RWPE1 (cell line): ENCODE results near the gene NSUN2.

Experiments
- CTCF ChIA-PET: fragments of 350-600 bp; sonication (Branson Sonifier 250); formaldehyde crosslinking; extraction: SDS; loops from one replicate; lab custom pipeline; 2021; lab: Yijun Ruan, JAX
- POLR2A ChIA-PET: fragments of 400-600 bp; formaldehyde crosslinking; extraction: SDS; loops from one replicate; lab custom pipeline; 2020; ENCODE audit warnings: antibody characterized with exemption; ENCODE audit not compliant: low non-redundant PET; lab: Yijun Ruan, JAX
- DNase-seq: peaks from one replicate; pipeline ENCODE4 v3.0.0; 2012; ENCODE audit warnings: low spot score
- H3K27ac ChIP-seq: fragments of 450-650 bp; 2 replicates; pipeline ENCODE4 v1.5.1; 2017
- CTCF ChIP-seq: fragments of 450-650 bp; conservative IDR thresholded peaks from 2 replicates; pipeline ENCODE4 v1.5.1; 2017; ENCODE audit warnings: low read depth, mild to moderate bottlenecking

NSUN2 gene

GRCh38 chr5:6584727-6585126 is 48.1 kb downstream of the NSUN2 start:
- DNase-seq: no peak
- TF ChIP-seq CTCF: no peak
- ChIA-PET POLR2A (no interaction called here), CTCF (interaction anchor here (0.6 kb wide), 1 partner anchor 48 kb away, joined by 3 read pairs; no protein-coding TSS in a partner anchor)
- H3K27ac ChIP-seq: no peak overlapping the region

- POLR2A ChIA-PET: no interaction called here
- TF ChIP-seq CTCF: no peak
- DNase-seq: no peak
- no peak overlapping the region for H3K27ac ChIP-seq
- CTCF ChIA-PET: no interaction called here
These were observed 48.7 kb downstream of the NSUN2 start for GRCh38 chr5:6584101-6584645.

- ChIA-PET CTCF (interaction anchor here (0.5 to 0.6 kb wide), 2 partner anchors 19 to 135 kb away, joined by 3 read pairs; no protein-coding TSS in a partner anchor), POLR2A (no interaction called here)
- no peak for DNase-seq
- H3K27ac ChIP-seq: no peak overlapping the region
- peak; percentile 37 for TF ChIP-seq CTCF
These were observed 49.6 kb downstream of the NSUN2 start for GRCh38 chr5:6583049-6583880.

GRCh38 chr5:6582507-6583048 is 50.3 kb downstream of the NSUN2 start:
- ChIA-PET CTCF (interaction anchor here (0.5 to 0.6 kb wide), 3 partner anchors 19 to 291 kb away, joined by 3 to 4 read pairs (median 3); no protein-coding TSS in a partner anchor), POLR2A (no interaction called here)
- TF ChIP-seq CTCF: no peak
- H3K27ac ChIP-seq: no peak overlapping the region
- no peak for DNase-seq

GRCh38 chr5:6581559-6582426 is 51.1 kb downstream of the NSUN2 start:
- TF ChIP-seq CTCF: no peak
- H3K27ac ChIP-seq: no peak overlapping the region
- ChIA-PET POLR2A (no interaction called here), CTCF (interaction anchor here (0.6 to 0.9 kb wide), 2 partner anchors 291 to 1164 kb away, joined by 3 to 4 read pairs; no protein-coding TSS in a partner anchor)
- no peak for DNase-seq
